ENCODE data around the gene ERICH2. TPM values are rescaled to one million over a fixed set of nuclear protein-coding genes. Genes with fewer than 3 reads are reported as not detected.

The ERICH2 gene
- total RNA-seq, 3 donors from 2014 or later = 0.92 TPM; not detected in 2

GRCh38 chr2:170778900-170779299, 8.7 kb downstream of the ERICH2 start:
- Histone ChIP-seq H3K9me3 (no peaks in the 10 kb centered on the region), H3K4me3 (no peak overlapping the region), H3K36me3 (ENCODE audit: low read depth) (no peaks in the 10 kb centered on the region), H3K4me1 (ENCODE audit: low read depth) (no peaks in the 10 kb centered on the region)
- ATAC-seq = no peak
- no peak for TF ChIP-seq CTCF (IDR thresholded peaks at IDR 0.05)
- intact Hi-C loops (cut with DNase I, micrococcal nuclease) = no loop called here
- no peak for DNase-seq

- Histone ChIP-seq H3K36me3 (ENCODE audit: low read depth) (no peaks in the 10 kb centered on the region), H3K4me3 (no peak overlapping the region), H3K9me3 (no peaks in the 10 kb centered on the region), H3K4me1 (ENCODE audit: low read depth) (no peaks in the 10 kb centered on the region)
- intact Hi-C loops (cut with DNase I, micrococcal nuclease) = no loop called here
- no peak for DNase-seq
- no peak for TF ChIP-seq CTCF (IDR thresholded peaks at IDR 0.05)
- ATAC-seq = no peak
These were observed 9.1 kb downstream of the ERICH2 start for GRCh38 chr2:170779304-170779703.

- ATAC-seq (no peak), DNase-seq (no peak)
- no peaks in the 10 kb centered on the region for H3K9me3 ChIP-seq
- H3K4me3 ChIP-seq = no peak overlapping the region
- intact Hi-C loops (cut with DNase I, micrococcal nuclease) = no loop called here
- TF ChIP-seq CTCF (IDR thresholded peaks at IDR 0.05) = no peak
- H3K4me1 ChIP-seq (ENCODE audit: low read depth) = no peaks in the 10 kb centered on the region
- no peaks in the 10 kb centered on the region for H3K36me3 ChIP-seq (ENCODE audit: low read depth)
These were observed 12.5 kb downstream of the ERICH2 start for GRCh38 chr2:170782673-170783072.

- Histone ChIP-seq H3K4me3 (no peak overlapping the region), H3K36me3 (ENCODE audit: low read depth) (no peaks in the 10 kb centered on the region), H3K4me1 (ENCODE audit: low read depth) (no peaks in the 10 kb centered on the region), H3K9me3 (no peaks in the 10 kb centered on the region)
- ATAC-seq (no peak), DNase-seq (no peak)
- no peak for TF ChIP-seq CTCF (IDR thresholded peaks at IDR 0.05)
- intact Hi-C loops (cut with DNase I, micrococcal nuclease) = no loop called here
These were observed 13.4 kb downstream of the ERICH2 start for GRCh38 chr2:170783549-170783948.

- intact Hi-C loops (cut with DNase I, micrococcal nuclease) = no loop called here
- no peak for TF ChIP-seq CTCF (IDR thresholded peaks at IDR 0.05)
- ATAC-seq (no peak), DNase-seq (no peak)
- Histone ChIP-seq H3K4me1 (ENCODE audit: low read depth) (no peaks in the 10 kb centered on the region), H3K36me3 (ENCODE audit: low read depth) (no peaks in the 10 kb centered on the region), H3K9me3 (no peaks in the 10 kb centered on the region), H3K4me3 (no peak overlapping the region)
These were observed 28.8 kb downstream of the ERICH2 start for GRCh38 chr2:170798996-170799395.

- H3K4me1 ChIP-seq (ENCODE audit: low read depth) = no peaks in the 10 kb centered on the region
- no peak overlapping the region for H3K4me3 ChIP-seq
- H3K36me3 ChIP-seq (ENCODE audit: low read depth) = no peaks in the 10 kb centered on the region
- TF ChIP-seq CTCF (IDR thresholded peaks at IDR 0.05) = no peak
- H3K9me3 ChIP-seq = no peaks in the 10 kb centered on the region
- DNase-seq = no peak
- no peak for ATAC-seq
- intact Hi-C loops (cut with DNase I, micrococcal nuclease) = no loop called here
These were observed 36.4 kb downstream of the ERICH2 start for GRCh38 chr2:170806548-170806947.

Measured in mucosa of descending colon (tissue), 3 donors.